Upper lobe of left lung (tissue), 6 donors: ENCODE data around the gene CSNK1A1. TPM values are rescaled to one million over a fixed set of nuclear protein-coding genes. Genes with fewer than 3 reads are reported as not detected.

Source experiments
- ATAC-seq, 2 donors: fragments of 200-7000 bp; cut with Tn5 transposase; one replicate each; pipeline ENCODE4 v1.9.1; 2022; ENCODE audit warnings: mild to moderate bottlenecking in 2 of 2, moderate library complexity in 2 of 2; ENCODE audit not compliant: low FRiP score in 2 of 2
- DNase-seq, 2 donors: peaks; one replicate each; pipeline ENCODE4 v3.0.0-alpha.2; 2019 to 2020
- H3K27ac ChIP-seq, 4 donors: fragments of 200-600 bp; sonication (generic); one replicate each; pipeline ENCODE4 v1.5.1; 2016 to 2019
- H3K27me3 ChIP-seq, 4 donors: fragments of 200-600 bp; sonication (generic); one replicate each; pipeline ENCODE4 v1.5.1; 2017 to 2019
- H3K36me3 ChIP-seq, 4 donors: fragments of 200-600 bp; sonication (generic); one replicate each; pipeline ENCODE4 v1.5.1; 2016 to 2019
- H3K4me1 ChIP-seq, 4 donors: fragments of 200-600 bp; sonication (generic); one replicate each; pipeline ENCODE4 v1.5.1; 2018 to 2019
- H3K4me3 ChIP-seq, 4 donors: fragments of 200-600 bp; sonication (generic); one replicate each; pipeline ENCODE4 v1.5.1; 2017 to 2019; ENCODE audit warnings: mild to moderate bottlenecking in 2 of 4, moderate library complexity in 1 of 4
- H3K9me3 ChIP-seq, 4 donors: fragments of 200-600 bp; sonication (generic); one replicate each; pipeline ENCODE4 v1.5.1; 2018 to 2019
- CTCF ChIP-seq, 6 experiments: fragments of 450-650 bp in 4 of 6; fragments of 200-600 bp in 2 of 6; sonication (generic) in 2 of 6; IDR thresholded peaks; one replicate each; pipeline ENCODE4 v1.5.1; 2016 to 2019; ENCODE audit warnings: antibody characterized with exemption in 6 of 6
- EP300 ChIP-seq, 4 donors: sonication (generic); formaldehyde crosslinking; IDR thresholded peaks; one replicate each; pipeline ENCODE4 v1.5.1; 2017; ENCODE audit warnings: antibody characterized with exemption in 4 of 4, control low read depth in 2 of 4
- POLR2A ChIP-seq, 4 donors: fragments of 450-650 bp; IDR thresholded peaks; one replicate each; pipeline ENCODE4 v1.5.1; 2016 to 2017; ENCODE audit warnings: antibody characterized with exemption in 4 of 4, mild to moderate bottlenecking in 2 of 4
- POLR2AphosphoS5 ChIP-seq, 2 donors: sonication (generic); formaldehyde crosslinking; IDR thresholded peaks; one replicate each; pipeline ENCODE4 v1.5.1; 2017; ENCODE audit warnings: antibody characterized with exemption in 2 of 2
- WGBS, 2 donors: methylation state at CpG; one replicate each; pipeline ENCODE4 v1.1.5; 2017 to 2018; 5-methylcytosine and 5-hydroxymethylcytosine counted together
- total RNA-seq, 6 donors: library from RNA; depleted of rRNA in 4 of 6; stranded (reverse); fragments of >200 nt in 4 of 6; gene quantifications; one replicate each; pipeline versions ENCODE4 v1.1.0 to v1.2.1, GENCODE V29; 2016 to 2021
- donor health status: DM: no; HTN: no; CAD: no; lungs with moderate emphysema.
- donor health status: DM: no; HTN: yes; CAD: no; lungs with severe emphysema.

The CSNK1A1 gene
- total RNA-seq, 6 donors from 2014 or later, result 153 to 215 (median 202) TPM

- ATAC-seq (peak in 1 of 2 donors; percentile 37), DNase-seq (no peak)
- Histone ChIP-seq H3K4me1 (peaks cover 18 to 32% (median 25%) of the 10 kb centered on the region in 4 donors), H3K27ac (peak overlapping the region in 2 of 4 donors; percentile 14 to 35), H3K9me3 (no peaks in the 10 kb centered on the region), H3K36me3 (no peaks in the 10 kb centered on the region), H3K4me3 (no peak overlapping the region), H3K27me3 (no peaks in the 10 kb centered on the region)
- 86 to 89% methylated on average over 1 of the region's 1 CpG for WGBS, 2 donors
- TF ChIP-seq POLR2AphosphoS5 (IDR thresholded peaks at IDR 0.05) (no peak), POLR2A (IDR thresholded peaks at IDR 0.05) (no peak), CTCF (IDR thresholded peaks at IDR 0.05) (no peak), EP300 (IDR thresholded peaks at IDR 0.05) (no peak)
These were observed 35.6 kb upstream of the CSNK1A1 start for GRCh38 chr5:149586708-149587318.

DNA sequence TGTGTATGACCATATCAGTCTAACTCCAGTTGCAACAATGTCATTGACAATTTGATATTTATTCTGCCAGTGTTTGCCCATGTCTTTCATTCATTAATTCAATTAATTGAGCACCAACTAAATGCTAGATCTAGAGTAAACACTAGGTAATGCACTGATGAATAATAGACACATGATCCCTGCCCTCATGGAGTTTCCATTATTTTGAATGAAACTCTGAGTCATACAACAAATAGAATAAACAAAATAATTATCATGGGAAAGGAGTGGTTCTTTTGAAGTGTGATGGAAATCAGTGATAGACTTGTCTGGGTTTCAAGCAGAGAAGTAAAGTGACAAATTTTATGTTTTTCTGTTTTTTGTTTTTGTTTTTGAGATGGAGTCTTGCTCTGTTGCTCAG is 34.7 kb upstream of the CSNK1A1 start:
- Histone ChIP-seq H3K36me3 (no peaks in the 10 kb centered on the region), H3K9me3 (no peaks in the 10 kb centered on the region), H3K4me1 (peaks cover 18 to 34% (median 30%) of the 10 kb centered on the region in 4 donors), H3K4me3 (no peak overlapping the region), H3K27me3 (no peaks in the 10 kb centered on the region), H3K27ac (no peak overlapping the region)
- DNase-seq (no peak), ATAC-seq (no peak)
- TF ChIP-seq POLR2AphosphoS5 (IDR thresholded peaks at IDR 0.05) (no peak), EP300 (IDR thresholded peaks at IDR 0.05) (no peak), CTCF (IDR thresholded peaks at IDR 0.05) (no peak), POLR2A (IDR thresholded peaks at IDR 0.05) (no peak)

GRCh38 chr5:149584121-149584520 is 32.9 kb upstream of the CSNK1A1 start:
- Histone ChIP-seq H3K27me3 (no peaks in the 10 kb centered on the region), H3K27ac (peak overlapping the region in 3 of 4 donors; percentile 71 to 90 (median 76)), H3K36me3 (no peaks in the 10 kb centered on the region), H3K4me3 (no peak overlapping the region), H3K9me3 (no peaks in the 10 kb centered on the region), H3K4me1 (peaks cover 22 to 38% (median 33%) of the 10 kb centered on the region in 4 donors)
- no peak for TF ChIP-seq POLR2A (IDR thresholded peaks at IDR 0.05)
- no peak for TF ChIP-seq EP300 (IDR thresholded peaks at IDR 0.05)
- TF ChIP-seq CTCF (IDR thresholded peaks at IDR 0.05), result no peak
- no peak for TF ChIP-seq POLR2AphosphoS5 (IDR thresholded peaks at IDR 0.05)
- 49 to 57% methylated on average over 2 of the region's 2 CpGs for WGBS, 2 donors
- ATAC-seq (no peak), DNase-seq (no peak)

DNA sequence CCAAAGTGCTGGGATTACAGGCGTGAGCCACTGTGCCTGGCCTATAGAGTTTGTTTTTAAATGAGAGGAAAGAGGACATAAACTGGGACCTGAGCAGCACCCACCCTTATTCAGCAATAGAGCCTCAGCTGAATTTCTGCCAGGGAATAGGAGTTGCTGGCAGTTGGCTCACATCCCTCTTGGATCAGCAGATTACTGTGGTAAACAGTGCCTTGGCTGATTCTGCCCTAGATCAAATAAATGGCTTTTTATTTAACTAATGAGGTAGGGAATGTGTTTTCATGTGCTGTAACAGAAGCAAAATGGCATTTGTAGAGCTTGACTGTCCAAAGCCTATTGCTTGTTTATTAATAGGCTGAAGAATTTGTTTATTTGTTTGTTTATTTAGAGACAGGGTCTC is 32.2 kb upstream of the CSNK1A1 start:
- H3K9me3 ChIP-seq, result no peaks in the 10 kb centered on the region
- ATAC-seq (peak in 1 of 2 donors; percentile 39), DNase-seq (peak in 1 of 2 donors; percentile 51)
- no peaks in the 10 kb centered on the region for H3K27me3 ChIP-seq
- TF ChIP-seq CTCF (IDR thresholded peaks at IDR 0.05) (no peak), POLR2AphosphoS5 (IDR thresholded peaks at IDR 0.05) (peak in 1 of 2 donors; percentile 34)
- 50 to 78% methylated on average over 1 of the region's 1 CpG for WGBS, 2 donors
- H3K36me3 ChIP-seq, result no peaks in the 10 kb centered on the region
- peaks cover 22 to 38% (median 33%) of the 10 kb centered on the region in 4 donors for H3K4me1 ChIP-seq
- H3K4me3 ChIP-seq, result no peak overlapping the region
- H3K27ac ChIP-seq, result peak overlapping the region; percentile 20 to 90 (median 74)
